WI38 (cell line): Measurements from ENCODE around the gene SMAD7.

Source experiments
- H3K4me3 ChIP-seq: 2 replicates; pipeline ENCODE4 v1.5.1; 2011; ENCODE audit warnings: low read depth, mild to moderate bottlenecking, control low read depth, low read length
- TF ChIP-seq, protein P1 (sequence below): IDR thresholded peaks from 2 replicates; pipeline ENCODE4 v1.5.1; 2012; ENCODE audit warnings: low read depth, mild to moderate bottlenecking, control low read depth, low read length

The SMAD7 gene

DNA sequence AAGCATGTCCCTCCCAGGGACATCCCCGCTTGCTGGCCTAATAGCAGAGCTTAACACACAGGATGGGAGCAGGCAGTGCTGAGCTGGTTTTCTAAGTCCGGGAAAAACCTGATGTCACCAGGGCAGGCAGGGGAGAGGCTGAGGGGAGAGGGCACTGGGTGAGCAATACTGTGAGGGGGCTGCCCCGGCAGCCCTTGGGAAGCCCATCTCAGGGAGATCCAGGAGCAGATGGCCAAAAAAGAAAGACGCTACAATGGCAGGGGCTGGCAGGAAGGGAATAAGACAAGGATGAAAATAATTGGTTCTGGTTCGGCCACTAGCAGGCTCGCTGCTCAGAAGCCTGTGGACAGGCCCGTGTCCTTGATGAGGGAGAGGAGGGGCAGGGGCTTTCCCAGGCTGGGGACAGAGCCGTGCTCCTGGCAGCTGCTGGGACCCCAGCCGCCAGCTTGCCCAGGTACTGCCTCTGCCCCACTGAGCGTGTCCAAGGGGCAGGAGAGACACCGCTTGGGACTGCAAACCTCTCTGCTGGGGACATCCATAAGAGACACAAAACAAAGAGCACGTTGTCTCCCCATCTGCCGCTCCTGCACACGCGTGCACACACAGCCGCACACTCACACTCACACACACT lies 30.2 kb downstream of the SMAD7 start:
- TF ChIP-seq, protein P1, sequence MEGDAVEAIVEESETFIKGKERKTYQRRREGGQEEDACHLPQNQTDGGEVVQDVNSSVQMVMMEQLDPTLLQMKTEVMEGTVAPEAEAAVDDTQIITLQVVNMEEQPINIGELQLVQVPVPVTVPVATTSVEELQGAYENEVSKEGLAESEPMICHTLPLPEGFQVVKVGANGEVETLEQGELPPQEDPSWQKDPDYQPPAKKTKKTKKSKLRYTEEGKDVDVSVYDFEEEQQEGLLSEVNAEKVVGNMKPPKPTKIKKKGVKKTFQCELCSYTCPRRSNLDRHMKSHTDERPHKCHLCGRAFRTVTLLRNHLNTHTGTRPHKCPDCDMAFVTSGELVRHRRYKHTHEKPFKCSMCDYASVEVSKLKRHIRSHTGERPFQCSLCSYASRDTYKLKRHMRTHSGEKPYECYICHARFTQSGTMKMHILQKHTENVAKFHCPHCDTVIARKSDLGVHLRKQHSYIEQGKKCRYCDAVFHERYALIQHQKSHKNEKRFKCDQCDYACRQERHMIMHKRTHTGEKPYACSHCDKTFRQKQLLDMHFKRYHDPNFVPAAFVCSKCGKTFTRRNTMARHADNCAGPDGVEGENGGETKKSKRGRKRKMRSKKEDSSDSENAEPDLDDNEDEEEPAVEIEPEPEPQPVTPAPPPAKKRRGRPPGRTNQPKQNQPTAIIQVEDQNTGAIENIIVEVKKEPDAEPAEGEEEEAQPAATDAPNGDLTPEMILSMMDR, result no peak
- no peak overlapping the region for H3K4me3 ChIP-seq

DNA sequence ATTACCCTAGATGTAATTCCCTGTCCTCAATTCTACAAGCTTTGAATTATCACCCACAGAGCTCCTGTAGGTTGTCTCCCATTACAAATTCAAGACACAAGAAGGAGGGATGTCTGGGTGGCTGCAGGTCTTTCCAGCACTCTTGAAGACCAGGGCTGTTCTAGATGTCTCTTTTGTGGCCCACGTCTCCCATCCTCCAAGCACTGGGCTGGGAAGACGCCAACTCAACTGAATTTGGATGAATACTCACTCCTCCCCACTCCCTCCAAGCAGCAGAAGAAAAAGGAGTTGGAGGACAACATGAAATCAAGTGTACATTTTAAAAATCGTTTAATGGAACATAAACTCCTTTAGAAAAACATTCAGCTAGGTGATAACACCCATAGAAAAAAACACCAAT lies 31.2 kb downstream of the SMAD7 start:
- TF ChIP-seq, protein P1, result no peak
- H3K4me3 ChIP-seq, result no peak overlapping the region

GRCh38 chr18:48918660-48919456 lies 31.9 kb downstream of the SMAD7 start:
- TF ChIP-seq, protein P1, result no peak

DNA sequence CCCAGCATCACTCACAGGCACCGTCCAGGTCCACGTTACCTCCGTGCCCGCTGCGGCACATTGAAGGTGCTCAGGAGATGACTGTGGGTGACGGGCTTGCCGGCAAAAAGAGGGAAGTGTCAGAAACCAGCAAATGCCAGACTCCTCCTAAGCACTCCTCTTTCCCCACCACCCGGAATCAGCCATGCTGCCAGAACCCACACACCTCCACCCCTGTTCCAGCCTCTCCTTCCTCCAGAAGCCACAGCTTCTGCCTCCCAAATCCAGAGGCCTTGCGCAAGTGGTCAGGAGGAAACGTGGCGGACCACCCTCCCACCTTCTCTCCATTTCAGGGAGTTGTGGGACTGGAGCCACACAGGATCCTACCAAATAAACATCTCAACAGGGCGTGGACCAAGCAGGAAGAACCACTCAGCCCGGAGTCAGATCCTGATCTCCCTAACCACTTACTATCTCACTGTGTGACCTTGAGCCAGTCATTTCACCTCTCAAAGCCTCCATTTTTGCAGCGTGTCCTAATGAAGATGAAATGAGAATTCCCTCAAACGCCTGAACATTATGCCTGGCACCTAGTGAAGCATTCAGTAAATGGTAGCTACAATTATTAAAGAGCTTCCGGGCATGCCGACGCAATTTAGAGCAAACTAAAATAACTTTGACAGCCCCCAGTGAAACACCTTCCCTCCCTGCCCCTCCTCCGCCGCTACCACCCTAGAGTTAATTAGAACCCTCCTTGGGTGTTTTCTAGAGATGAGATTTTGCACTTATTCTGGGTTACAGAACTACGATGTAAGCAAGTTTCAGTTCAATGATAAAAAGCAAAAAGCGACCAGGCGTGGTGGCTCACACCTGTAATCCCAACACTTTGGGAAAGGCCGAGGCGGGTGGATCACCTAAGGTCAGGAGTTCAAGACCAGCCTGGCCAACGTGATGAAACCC lies 32.9 kb downstream of the SMAD7 start:
- H3K4me3 ChIP-seq, result no peak overlapping the region
- TF ChIP-seq, protein P1, result no peak

More at GRCh38 chr18:48918660-48919456, 31.9 kb downstream of the SMAD7 start:
- no peak overlapping the region for H3K4me3 ChIP-seq

GRCh38 chr18:48915626-48916425 lies 34.9 kb downstream of the SMAD7 start:
- H3K4me3 ChIP-seq, result no peak overlapping the region
- TF ChIP-seq, protein P1, result no peak

DNA sequence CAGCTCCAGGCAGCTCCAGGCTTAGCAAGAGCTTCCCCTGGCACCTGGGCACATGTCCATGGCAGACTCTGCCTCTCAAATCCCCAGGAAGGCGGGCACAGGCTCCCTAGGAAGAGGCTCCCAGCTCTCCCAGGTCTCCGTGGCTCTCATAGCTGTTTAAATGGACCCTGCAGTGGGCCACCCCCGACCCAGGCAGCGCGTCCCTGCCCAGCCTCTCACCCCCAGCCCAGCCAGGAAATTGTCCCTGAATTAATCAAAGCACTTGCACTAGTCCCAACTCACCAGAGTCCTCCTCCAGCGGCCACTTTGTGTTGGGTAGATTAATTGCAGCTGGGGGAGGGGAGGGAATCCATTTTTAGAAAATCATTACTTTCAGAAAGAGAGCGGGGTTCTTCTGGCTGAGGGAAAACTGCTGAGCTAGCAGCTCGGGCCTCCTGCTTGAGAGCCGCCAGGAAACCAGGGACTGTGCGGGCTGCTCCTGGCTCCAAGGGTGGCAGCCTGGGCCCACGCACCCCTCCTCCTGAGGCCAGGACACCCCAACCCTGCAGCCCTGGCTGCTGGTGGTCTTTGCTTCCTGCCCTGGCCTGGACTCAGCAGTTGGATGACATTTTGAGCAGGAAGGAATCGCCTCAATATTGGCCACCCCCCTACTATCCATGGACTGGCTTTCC lies 36.0 kb downstream of the SMAD7 start:
- H3K4me3 ChIP-seq, result no peak overlapping the region
- TF ChIP-seq, protein P1, result no peak
